Measurements from ENCODE around the gene TNKS1BP1.
A peak's percentile ranks its signal among the peaks of the same experiment; 100 is the strongest.
"Not testable (repeated sequence)": the region's sequence is repeated elsewhere in the genome, so short reads cannot be mapped to it uniquely, and the experiment has no call there.

Gene TNKS1BP1

GRCh38 chr11:57288771-57289579, 35.8 kb downstream of the TNKS1BP1 start:
- no peak for DNase-seq (ENCODE audit: low spot score)

DNA sequence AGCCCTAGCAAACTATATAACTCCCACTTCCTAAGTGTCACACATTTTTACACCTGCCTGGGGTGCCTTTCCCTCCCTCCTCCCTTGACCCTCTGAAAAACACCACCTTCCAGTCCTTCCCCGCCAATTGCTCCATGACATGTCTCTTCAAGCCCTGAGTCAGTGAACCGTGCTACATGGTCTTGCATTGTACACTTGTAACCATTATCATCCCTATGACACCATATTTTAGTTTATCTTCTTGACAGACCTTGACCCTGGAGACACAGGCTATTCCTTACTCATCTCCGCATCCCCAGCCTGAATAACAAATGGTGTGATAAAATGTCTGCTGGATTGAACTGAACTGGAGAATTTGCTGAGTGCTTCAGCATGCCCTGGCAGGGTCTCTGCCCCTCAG, 36.9 kb downstream of the TNKS1BP1 start:
- DNase-seq (ENCODE audit: low spot score): no peak

DNA sequence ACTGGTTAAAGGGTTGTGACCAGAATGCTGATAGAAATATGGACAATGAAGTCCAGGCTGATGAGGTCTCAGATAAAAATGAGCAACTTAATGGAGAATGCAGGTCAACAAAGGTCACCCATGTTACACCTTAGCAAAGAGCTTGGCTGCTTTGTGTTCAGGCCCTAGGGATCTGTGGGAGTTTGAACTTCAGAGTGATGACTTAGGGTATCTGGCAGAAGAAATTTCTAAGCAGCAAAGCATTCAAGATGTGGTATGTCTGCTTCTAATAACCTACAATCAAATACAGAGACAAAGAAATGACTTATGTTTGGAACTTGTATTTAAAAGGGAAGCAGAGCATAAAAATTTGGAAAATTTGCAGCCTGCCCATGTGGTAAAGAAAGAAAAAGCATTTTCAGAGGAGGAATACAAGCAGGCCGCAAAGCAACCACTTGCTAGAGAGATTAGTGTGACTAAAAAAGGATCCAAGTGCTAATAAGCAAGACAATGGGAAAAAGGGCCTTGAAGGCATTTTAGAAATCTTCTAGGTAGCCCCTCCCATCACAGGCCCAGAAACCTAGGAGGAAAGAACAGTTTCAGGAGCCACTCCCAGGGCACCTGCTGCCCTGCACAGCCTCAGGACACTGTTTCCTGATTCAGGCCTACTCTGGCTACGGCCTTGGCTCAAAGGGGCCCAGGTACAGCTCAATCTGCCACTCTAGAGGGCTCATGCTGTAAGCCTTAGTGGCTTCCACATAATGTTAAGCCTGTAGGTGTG, 41.3 kb downstream of the TNKS1BP1 start:
- no peak for DNase-seq (ENCODE audit: low spot score)

GRCh38 chr11:57281546-57281945, 43.2 kb downstream of the TNKS1BP1 start:
- DNase-seq (ENCODE audit: low spot score): not testable (repeated sequence)

DNA sequence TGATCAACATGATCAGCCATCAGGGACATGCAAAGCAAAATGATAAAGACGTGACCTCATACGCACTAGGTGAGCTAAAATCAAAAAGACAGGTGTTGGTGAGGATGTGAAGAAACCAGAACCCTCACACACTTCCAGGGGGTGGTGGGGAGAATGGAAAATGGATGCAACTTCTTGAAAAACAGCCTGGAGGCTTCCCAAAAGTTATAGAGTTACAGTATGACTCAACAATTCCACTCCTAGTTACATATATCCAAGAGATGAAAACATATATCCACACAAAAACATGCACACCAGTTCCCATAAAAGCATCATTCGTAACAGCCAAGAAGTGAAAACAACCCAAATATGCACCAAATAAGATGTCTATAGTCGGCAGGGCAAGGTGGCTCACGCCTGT, 45.6 kb downstream of the TNKS1BP1 start:
- DNase-seq (ENCODE audit: low spot score): no peak

DNA sequence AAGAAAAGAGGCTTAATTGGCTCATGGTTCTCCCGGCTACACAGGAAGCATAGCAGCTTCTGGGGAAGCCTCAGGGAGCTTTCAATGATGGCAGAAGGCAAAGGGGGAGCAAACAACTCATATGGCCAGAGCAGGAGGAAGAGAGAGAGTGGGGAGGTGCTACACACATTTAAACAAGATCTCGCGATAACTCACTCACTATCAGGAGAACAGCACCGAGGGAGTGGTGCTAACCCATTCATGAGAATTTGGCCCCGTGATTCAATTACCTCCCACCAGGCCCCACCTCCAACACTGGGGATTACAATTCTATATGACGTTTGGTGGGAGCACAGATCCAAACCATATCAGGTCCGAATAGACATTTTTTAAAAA, 46.0 kb downstream of the TNKS1BP1 start:
- DNase-seq (ENCODE audit: low spot score): no peak

DNA sequence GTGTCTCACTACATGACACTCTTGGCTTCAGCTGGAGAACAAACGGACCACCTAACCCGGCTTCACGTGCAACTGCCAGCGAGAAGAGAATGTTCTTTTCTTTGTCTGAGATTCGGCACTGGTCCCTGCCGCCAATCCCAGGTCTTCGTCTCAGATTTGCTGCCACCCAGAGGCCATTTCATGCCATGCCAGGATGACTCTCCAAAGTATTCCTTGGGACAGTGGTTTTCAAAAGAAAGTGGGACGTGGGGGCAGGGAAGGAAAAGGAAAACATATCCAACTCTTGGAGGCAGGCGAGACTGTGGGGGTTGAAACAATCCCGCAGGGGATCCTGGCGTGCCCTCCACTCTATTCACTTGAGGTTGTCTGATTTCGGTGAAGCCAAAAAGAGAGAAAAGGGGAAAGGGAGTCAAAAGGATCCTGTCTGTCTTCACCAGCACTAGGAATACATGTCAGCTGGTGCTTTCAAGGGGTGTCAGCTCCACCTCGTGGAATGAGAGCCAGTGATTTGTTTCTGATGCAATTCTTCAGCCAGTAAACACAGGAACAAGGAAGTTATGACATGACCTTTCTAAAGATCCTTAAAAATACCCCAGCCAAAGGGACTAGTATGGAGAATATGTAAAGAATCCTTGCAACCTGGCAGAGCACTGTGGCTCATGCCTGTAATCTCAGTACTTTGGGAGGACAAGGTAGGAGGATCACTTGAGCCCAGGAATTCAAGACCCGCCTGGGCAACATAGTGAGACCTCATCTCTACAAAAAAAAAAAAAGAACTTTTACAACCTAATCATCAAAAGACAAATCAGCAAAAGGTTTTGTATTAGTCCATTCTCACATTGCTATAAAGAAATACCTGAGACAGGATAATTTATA, 46.7 kb downstream of the TNKS1BP1 start:
- DNase-seq (ENCODE audit: low spot score): peak; percentile 24

- no peak for DNase-seq (ENCODE audit: low spot score)
Observed at GRCh38 chr11:57276971-57277675, 47.6 kb downstream of the TNKS1BP1 start.

- DNase-seq (ENCODE audit: low spot score): no peak
Observed at GRCh38 chr11:57276169-57276970, 48.4 kb downstream of the TNKS1BP1 start.

- DNase-seq (ENCODE audit: low spot score): no peak
Observed at GRCh38 chr11:57275582-57275981, 49.2 kb downstream of the TNKS1BP1 start.

DNA sequence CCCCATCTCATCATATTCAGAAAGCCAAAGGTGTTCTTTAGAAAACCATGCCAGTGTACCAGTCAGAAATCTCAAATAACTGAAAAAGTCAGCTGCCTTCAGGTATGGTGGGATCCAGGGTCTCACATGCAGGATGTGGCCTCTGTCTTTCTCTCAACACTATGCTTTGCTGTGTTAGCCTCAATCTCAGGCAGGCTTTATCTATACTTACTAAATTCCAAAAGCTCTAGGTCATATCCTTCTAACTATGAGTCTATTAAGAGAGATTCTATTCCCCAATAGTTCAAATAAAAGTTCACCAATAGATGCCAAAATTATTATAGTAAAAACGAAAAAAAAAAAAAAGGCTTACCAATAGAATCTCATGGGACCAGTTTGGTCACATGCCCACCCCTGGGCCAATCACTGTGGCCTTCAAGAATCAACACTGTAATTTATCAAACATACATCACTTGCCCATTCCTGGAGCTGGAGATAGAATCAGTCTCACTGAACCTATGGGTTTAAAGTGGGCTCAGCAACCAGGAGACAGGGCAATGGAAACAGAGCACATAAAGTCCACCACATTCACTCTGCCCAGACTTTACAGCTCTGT, 49.8 kb downstream of the TNKS1BP1 start:
- DNase-seq (ENCODE audit: low spot score): no peak

DNA sequence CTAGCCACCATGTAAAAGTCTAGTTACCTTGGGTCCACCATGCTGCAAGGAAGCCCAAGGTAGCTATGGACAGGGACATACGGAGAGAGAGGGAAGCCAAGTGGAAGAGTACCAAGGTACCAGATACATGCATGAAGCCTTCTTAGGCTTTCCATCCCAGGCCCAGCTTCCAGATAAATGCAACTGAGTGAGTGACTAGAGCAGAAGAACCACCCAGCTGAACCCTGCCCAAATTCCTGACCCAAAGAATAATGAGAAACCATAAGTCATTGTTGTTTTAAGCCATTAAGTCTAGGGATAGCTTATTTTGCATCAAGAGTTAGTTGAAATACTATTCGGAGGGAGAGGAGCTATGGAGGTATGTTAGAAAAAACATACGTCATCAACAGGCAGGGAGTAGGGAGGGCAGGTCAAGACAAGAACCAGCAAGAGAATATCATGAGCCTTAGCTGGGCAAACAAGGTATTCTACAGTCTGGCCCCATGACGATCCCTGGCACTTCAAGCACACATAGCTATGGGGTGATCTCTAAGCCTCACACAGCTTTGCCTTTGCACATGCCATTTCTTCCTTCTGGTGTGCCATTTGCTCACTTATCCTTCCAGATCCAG, 51.2 kb downstream of the TNKS1BP1 start:
- DNase-seq (ENCODE audit: low spot score): no peak

GRCh38 chr11:57269571-57270021, 55.2 kb downstream of the TNKS1BP1 start:
- no peak for DNase-seq (ENCODE audit: low spot score)

- DNase-seq (ENCODE audit: low spot score): no peak
Observed at GRCh38 chr11:57266157-57266556, 58.6 kb downstream of the TNKS1BP1 start.

DNA sequence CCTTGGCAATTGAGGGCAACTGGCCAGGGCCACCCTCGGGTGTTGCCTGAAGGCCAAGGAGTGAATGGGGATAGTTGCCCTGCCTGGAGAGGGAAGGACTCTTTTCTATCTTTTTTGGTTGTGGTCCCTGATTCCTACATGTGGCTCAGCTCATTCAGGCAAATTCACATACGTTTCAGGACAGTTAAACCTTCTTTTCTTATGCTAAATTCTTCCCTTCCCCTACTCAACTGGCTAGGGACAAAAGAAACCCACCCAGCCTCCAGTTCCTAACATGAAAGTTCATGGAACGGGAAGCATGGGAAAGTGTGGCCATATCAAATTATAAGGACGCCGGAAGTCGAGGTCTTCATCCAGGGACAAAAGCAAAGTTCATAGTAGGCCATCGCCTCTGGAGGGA, 61.4 kb downstream of the TNKS1BP1 start:
- DNase-seq (ENCODE audit: low spot score): no peak

DNA sequence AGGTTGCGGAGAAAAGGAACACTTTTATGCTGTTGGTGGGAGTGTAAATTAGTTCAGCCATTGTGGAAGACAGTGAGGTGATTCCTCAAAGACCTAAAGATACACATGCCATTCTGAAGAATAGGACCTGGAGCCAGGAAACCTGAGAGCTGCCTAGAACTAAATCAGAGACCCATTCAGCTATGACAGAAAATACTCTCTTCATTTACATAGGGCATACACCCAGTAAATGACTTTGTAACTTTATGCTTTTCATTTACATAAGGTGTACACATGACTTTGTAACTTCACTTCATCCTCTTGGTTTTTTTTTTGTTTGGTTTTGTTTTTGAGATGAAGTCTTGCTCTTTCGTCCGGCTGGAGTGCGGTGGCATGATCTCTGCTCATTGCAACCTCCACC, 62.6 kb downstream of the TNKS1BP1 start:
- DNase-seq (ENCODE audit: low spot score): no peak

DNA sequence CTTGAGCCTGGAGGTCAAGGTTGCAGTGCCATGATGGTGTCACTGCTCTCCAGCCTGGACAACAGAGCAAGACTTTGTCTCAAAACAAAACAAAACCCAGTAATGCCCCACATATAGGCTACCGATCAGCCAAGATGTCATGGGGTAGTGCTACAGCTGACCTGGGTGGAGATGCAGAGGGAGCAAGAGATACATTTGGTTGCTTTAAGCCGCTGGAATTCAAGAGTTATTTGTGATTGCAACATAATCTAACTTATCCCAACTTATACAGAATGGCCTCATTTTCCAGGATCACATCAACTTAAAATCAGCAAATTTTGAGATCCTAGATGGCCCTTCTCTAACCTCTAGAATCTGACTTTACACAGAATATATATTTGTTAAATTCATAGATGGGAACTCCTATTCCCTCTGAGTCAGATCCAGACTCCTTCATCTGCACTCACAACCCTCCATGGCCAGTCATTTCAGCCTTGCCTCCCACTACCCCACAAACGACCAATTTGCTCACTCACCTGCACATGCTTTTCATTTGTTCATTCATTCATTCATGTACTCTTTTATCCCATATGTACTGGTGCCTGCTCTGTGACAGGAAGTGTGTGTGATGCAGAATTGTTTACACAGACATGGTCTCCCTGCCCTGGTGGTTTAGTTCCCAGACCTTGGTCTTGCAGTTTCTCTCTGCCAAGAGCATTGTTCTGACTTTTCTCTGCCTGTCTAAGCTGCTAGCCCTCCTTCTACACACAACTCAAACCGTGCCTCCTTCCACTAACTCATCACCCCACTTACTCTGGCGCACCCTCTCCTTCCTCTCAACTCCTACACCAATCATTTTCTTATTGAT, 63.6 kb downstream of the TNKS1BP1 start:
- DNase-seq (ENCODE audit: low spot score): no peak

- no peak for DNase-seq (ENCODE audit: low spot score)
Observed at GRCh38 chr11:57256119-57256518, 68.6 kb downstream of the TNKS1BP1 start.

GRCh38 chr11:57255618-57256017, 69.1 kb downstream of the TNKS1BP1 start:
- no peak for DNase-seq (ENCODE audit: low spot score)
